Measurements from ENCODE around the gene GATAD2B.

GATAD2B gene

DNA sequence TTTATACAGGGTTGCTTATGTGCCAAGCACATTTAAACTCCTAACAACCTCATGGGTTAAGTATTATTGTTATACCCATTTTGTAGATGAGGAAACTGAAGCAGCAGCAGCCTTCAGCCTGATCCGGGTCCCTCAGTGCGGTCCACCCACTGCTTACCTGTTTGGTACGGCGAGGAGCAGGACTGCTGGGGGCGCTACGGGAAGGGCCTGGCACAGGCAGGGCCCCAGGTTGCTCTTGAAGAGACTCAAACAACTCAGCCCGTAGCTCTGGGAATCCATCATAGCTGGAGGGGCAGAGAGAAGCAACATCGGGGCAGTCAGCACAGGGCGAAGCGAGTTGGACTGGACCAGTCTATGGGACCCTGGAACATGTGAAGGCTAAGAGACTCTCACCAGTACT, 14.6 kb upstream of the GATAD2B start:
- ATAC-seq, result no peak
- no peak for TF ChIP-seq GLIS3 (CRISPR knock-in tag; IDR thresholded peaks at IDR 0.05)
- TF ChIP-seq ZFP3 (CRISPR knock-in tag; IDR thresholded peaks at IDR 0.05), result no peak
- TF ChIP-seq, protein P1, sequence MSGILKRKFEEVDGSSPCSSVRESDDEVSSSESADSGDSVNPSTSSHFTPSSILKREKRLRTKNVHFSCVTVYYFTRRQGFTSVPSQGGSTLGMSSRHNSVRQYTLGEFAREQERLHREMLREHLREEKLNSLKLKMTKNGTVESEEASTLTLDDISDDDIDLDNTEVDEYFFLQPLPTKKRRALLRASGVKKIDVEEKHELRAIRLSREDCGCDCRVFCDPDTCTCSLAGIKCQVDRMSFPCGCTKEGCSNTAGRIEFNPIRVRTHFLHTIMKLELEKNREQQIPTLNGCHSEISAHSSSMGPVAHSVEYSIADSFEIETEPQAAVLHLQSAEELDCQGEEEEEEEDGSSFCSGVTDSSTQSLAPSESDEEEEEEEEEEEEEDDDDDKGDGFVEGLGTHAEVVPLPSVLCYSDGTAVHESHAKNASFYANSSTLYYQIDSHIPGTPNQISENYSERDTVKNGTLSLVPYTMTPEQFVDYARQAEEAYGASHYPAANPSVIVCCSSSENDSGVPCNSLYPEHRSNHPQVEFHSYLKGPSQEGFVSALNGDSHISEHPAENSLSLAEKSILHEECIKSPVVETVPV (CRISPR knock-in tag; IDR thresholded peaks at IDR 0.05), result no peak
- TF ChIP-seq ISL1 (CRISPR knock-in tag; IDR thresholded peaks at IDR 0.05), result no peak
- TF ChIP-seq ESRRG (CRISPR knock-in tag; IDR thresholded peaks at IDR 0.05), result no peak
- no peak for TF ChIP-seq ZC3H10 (CRISPR knock-in tag; IDR thresholded peaks at IDR 0.05)
- TF ChIP-seq PATZ1 (CRISPR knock-in tag; IDR thresholded peaks at IDR 0.05; ENCODE audit: borderline replicate concordance), result no peak
- no peak for TF ChIP-seq ZFP30 (CRISPR knock-in tag; IDR thresholded peaks at IDR 0.05)
- no peak for TF ChIP-seq TCF4 (CRISPR knock-in tag; IDR thresholded peaks at IDR 0.05; ENCODE audit: borderline replicate concordance)
- TF ChIP-seq OSR1 (CRISPR knock-in tag; IDR thresholded peaks at IDR 0.05), result no peak
- TF ChIP-seq ZNF70 (CRISPR knock-in tag; IDR thresholded peaks at IDR 0.05), result no peak
- no peak for TF ChIP-seq RARB (CRISPR knock-in tag; IDR thresholded peaks at IDR 0.05)
- TF ChIP-seq ZNF565 (CRISPR knock-in tag; conservative IDR thresholded peaks at IDR 0.05; ENCODE audit: low read depth), result no peak
- TF ChIP-seq CREB5 (CRISPR knock-in tag; IDR thresholded peaks at IDR 0.05; ENCODE audit: low read depth), result no peak
- TF ChIP-seq ARNTL (CRISPR knock-in tag; IDR thresholded peaks at IDR 0.05; ENCODE audit: borderline replicate concordance, low read depth), result no peak
- no peak for TF ChIP-seq CSDC2 (CRISPR knock-in tag; IDR thresholded peaks at IDR 0.05)
- TF ChIP-seq ZNF8 (CRISPR knock-in tag; IDR thresholded peaks at IDR 0.05), result no peak
- no peak for TF ChIP-seq TOX (CRISPR knock-in tag; IDR thresholded peaks at IDR 0.05; ENCODE audit: borderline replicate concordance)
- TF ChIP-seq PPARA (CRISPR knock-in tag; IDR thresholded peaks at IDR 0.05; ENCODE audit: borderline replicate concordance), result no peak

DNA sequence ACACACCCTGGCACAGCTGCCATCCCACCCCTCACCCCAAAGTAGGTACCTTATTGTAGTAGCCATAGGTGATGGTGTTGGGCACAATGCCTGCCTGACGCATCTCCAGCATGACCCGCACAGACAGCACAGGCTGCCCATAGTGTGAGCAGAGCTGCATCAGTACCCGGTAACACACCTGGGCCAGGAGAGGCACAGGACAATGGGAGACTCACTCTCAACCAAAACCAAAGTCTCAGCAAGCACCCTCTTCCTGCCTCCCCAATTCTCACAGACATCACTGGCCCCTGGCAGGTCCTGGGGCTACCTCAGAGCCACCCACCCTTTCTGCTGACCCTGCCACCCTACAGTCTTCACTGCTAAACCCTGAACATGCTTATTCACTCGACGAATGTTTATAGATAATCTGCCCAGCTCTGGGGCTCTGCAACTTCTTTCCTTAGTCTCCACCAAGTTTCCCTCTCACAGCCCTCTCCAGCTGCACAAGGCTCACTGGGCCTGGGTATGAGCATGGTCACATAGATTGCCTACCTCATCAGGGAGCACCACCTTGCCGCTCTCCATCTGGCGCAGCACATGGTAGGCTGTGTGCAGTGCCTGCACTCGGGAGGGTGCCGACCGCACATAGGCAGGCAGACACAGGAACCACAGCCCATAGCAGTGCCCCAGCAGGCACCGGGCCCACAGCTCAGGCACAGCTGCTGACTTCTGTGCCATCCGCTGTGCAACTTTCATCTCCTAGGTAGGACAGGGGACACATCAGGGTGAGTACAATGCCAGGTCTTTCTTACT, 13.4 kb upstream of the GATAD2B start:
- TF ChIP-seq RARB (CRISPR knock-in tag; IDR thresholded peaks at IDR 0.05), result no peak
- TF ChIP-seq, protein P2, sequence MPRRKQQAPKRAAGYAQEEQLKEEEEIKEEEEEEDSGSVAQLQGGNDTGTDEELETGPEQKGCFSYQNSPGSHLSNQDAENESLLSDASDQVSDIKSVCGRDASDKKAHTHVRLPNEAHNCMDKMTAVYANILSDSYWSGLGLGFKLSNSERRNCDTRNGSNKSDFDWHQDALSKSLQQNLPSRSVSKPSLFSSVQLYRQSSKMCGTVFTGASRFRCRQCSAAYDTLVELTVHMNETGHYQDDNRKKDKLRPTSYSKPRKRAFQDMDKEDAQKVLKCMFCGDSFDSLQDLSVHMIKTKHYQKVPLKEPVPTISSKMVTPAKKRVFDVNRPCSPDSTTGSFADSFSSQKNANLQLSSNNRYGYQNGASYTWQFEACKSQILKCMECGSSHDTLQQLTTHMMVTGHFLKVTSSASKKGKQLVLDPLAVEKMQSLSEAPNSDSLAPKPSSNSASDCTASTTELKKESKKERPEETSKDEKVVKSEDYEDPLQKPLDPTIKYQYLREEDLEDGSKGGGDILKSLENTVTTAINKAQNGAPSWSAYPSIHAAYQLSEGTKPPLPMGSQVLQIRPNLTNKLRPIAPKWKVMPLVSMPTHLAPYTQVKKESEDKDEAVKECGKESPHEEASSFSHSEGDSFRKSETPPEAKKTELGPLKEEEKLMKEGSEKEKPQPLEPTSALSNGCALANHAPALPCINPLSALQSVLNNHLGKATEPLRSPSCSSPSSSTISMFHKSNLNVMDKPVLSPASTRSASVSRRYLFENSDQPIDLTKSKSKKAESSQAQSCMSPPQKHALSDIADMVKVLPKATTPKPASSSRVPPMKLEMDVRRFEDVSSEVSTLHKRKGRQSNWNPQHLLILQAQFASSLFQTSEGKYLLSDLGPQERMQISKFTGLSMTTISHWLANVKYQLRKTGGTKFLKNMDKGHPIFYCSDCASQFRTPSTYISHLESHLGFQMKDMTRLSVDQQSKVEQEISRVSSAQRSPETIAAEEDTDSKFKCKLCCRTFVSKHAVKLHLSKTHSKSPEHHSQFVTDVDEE (CRISPR knock-in tag; IDR thresholded peaks at IDR 0.05), result no peak
- TF ChIP-seq, protein P1 (CRISPR knock-in tag; IDR thresholded peaks at IDR 0.05), result no peak
- TF ChIP-seq CSDC2 (CRISPR knock-in tag; IDR thresholded peaks at IDR 0.05), result no peak
- ATAC-seq, result no peak

- no peak for ATAC-seq
- no peak for TF ChIP-seq CREB5 (CRISPR knock-in tag; IDR thresholded peaks at IDR 0.05; ENCODE audit: low read depth)
- no peak for TF ChIP-seq CSDC2 (CRISPR knock-in tag; IDR thresholded peaks at IDR 0.05)
- no peak for TF ChIP-seq ZFP30 (CRISPR knock-in tag; IDR thresholded peaks at IDR 0.05)
- TF ChIP-seq, protein P1 (CRISPR knock-in tag; IDR thresholded peaks at IDR 0.05), result no peak
These were observed 12.0 kb upstream of the GATAD2B start for GRCh38 chr1:153934746-153935145.
